ENCODE results near the gene PEAR1. TPM values are rescaled to one million over a fixed set of nuclear protein-coding genes. Genes with fewer than 3 reads are reported as not detected.

The PEAR1 gene
- total RNA-seq, 3 donors from 2014 or later (not counting 1 experiment from before 2014, with no cell fraction given): 0.52 to 1.4 (median 0.80) TPM

DNA sequence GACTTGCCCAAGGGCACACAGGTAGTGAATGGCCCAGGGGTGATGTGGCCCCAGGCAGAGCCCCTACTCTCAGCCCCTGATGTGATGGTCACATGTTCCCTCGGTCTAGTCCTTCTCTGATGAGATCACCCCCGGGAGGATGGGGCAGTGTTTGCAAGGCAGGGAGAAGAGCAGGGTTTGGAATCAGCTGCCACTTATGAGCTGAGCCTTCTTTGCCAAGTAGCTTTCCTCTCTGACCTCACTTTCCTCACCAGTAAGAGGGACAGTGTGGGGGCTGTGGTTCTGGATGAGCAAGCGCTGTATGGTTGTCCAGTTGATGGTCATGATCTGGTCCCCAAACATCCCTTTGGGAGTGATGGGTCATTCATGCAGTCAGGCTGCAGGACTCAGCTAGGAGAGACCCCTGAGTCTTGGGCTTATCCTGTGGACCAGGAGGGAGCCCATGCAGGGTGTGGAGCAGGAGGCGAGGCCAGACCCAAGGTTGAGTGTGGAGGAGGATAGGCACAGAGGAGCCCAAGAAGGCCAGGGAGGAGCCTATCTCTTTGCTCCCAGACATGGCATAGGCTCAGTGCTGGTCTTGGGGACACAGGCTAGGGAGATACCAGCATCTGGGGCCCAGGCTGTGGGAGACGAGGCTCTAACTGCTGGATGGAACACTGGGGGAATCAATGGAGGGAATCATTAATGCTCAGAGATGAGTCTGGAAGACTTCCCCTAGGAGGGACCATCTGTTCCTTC is 15.9 kb upstream of the PEAR1 start:
- DNase-seq: no peak
- no peaks in the 10 kb centered on the region for H3K9me3 Mint-ChIP-seq
- Histone ChIP-seq H3K4me1 (ENCODE audit: control insufficient read depth, insufficient read depth, low read length) (no peaks in the 10 kb centered on the region), H3K4me3 (ENCODE audit: low read length) (no peak overlapping the region), H3K27ac (ENCODE audit: low read length) (no peak overlapping the region), H3K27me3 (ENCODE audit: control insufficient read depth, insufficient read depth, low read length) (no peaks in the 10 kb centered on the region), H3K9me3 (ENCODE audit: control insufficient read depth, insufficient read depth, low read length) (no peaks in the 10 kb centered on the region), H3K36me3 (ENCODE audit: control insufficient read depth, insufficient read depth, low read length) (no peaks in the 10 kb centered on the region)
- intact Hi-C loops (cut with micrococcal nuclease): no loop called here
- TF ChIP-seq, protein P1, sequence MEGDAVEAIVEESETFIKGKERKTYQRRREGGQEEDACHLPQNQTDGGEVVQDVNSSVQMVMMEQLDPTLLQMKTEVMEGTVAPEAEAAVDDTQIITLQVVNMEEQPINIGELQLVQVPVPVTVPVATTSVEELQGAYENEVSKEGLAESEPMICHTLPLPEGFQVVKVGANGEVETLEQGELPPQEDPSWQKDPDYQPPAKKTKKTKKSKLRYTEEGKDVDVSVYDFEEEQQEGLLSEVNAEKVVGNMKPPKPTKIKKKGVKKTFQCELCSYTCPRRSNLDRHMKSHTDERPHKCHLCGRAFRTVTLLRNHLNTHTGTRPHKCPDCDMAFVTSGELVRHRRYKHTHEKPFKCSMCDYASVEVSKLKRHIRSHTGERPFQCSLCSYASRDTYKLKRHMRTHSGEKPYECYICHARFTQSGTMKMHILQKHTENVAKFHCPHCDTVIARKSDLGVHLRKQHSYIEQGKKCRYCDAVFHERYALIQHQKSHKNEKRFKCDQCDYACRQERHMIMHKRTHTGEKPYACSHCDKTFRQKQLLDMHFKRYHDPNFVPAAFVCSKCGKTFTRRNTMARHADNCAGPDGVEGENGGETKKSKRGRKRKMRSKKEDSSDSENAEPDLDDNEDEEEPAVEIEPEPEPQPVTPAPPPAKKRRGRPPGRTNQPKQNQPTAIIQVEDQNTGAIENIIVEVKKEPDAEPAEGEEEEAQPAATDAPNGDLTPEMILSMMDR (IDR thresholded peaks at IDR 0.05): no peak
- ATAC-seq: no peak
- H3K27me3 Mint-ChIP-seq (ENCODE audit: low read depth in 2 of 2): peaks cover 21 to 22% of the 10 kb centered on the region in 2 donors
- no peak overlapping the region for H3K4me3 Mint-ChIP-seq
- H3K27ac Mint-ChIP-seq: no peak overlapping the region
- H3K4me1 Mint-ChIP-seq: no peaks in the 10 kb centered on the region
- no peaks in the 10 kb centered on the region for H3K36me3 Mint-ChIP-seq
- 81% methylated on average over 5 of the region's 5 CpGs for WGBS (ENCODE audit: insufficient coverage)

DNA sequence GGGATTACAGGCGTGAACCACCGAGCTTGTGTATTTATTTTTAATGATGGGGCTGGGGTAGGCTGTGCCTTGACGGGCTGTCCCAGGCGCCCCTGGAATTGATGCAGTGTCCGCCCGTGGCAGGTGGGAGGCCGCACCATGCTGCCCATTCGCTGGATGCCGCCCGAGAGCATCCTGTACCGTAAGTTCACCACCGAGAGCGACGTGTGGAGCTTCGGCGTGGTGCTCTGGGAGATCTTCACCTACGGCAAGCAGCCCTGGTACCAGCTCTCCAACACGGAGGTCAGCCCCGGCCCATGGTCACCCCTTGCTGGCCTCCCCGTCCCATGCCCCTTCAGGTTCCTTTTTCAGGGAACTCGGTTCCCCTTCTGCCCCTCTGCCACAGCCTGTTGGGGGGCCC is 13.6 kb upstream of the PEAR1 start:
- Mint-ChIP-seq H3K4me1 (no peaks in the 10 kb centered on the region), H3K9me3 (no peaks in the 10 kb centered on the region), H3K36me3 (no peaks in the 10 kb centered on the region), H3K27ac (no peak overlapping the region), H3K4me3 (no peak overlapping the region), H3K27me3 (ENCODE audit: low read depth in 2 of 2) (peaks cover 14 to 32% of the 10 kb centered on the region in 2 donors)
- ATAC-seq (no peak), DNase-seq (no peak)
- H3K27me3 ChIP-seq (ENCODE audit: control insufficient read depth, insufficient read depth, low read length): peaks cover 3% of the 10 kb centered on the region
- no peaks in the 10 kb centered on the region for H3K9me3 ChIP-seq (ENCODE audit: control insufficient read depth, insufficient read depth, low read length)
- no peaks in the 10 kb centered on the region for H3K36me3 ChIP-seq (ENCODE audit: control insufficient read depth, insufficient read depth, low read length)
- intact Hi-C loops (cut with micrococcal nuclease): no loop called here
- WGBS (ENCODE audit: insufficient coverage): 89% methylated on average over 21 of the region's 21 CpGs
- H3K4me1 ChIP-seq (ENCODE audit: control insufficient read depth, insufficient read depth, low read length): no peaks in the 10 kb centered on the region
- TF ChIP-seq, protein P1 (IDR thresholded peaks at IDR 0.05): no peak
- H3K27ac ChIP-seq (ENCODE audit: low read length): no peak overlapping the region
- H3K4me3 ChIP-seq (ENCODE audit: low read length): no peak overlapping the region

DNA sequence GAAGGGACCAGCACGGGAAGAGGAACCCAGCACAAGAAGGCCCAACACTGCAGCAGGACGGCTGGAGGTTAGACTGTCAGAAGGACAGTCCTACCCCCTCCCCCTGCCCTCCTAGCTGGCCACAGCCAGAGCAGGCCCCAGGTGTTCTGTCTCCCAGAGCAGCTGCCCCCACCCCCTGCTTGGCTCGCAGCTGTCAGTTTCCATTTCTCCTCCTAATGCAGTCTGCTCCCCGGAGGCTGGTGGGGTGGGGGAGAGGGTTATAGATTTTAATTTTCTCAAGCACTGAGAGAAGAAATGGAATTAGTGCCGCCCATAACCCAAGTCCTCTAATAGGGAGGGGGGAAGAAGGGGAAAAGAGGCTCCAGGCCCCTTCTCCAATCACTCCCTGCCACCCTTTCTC is 13.0 kb upstream of the PEAR1 start:
- Mint-ChIP-seq H3K27me3 (ENCODE audit: low read depth in 2 of 2) (peaks cover 14 to 30% of the 10 kb centered on the region in 2 donors), H3K9me3 (no peaks in the 10 kb centered on the region), H3K4me3 (no peak overlapping the region), H3K27ac (no peak overlapping the region), H3K4me1 (no peaks in the 10 kb centered on the region), H3K36me3 (no peaks in the 10 kb centered on the region)
- Histone ChIP-seq H3K4me1 (ENCODE audit: control insufficient read depth, insufficient read depth, low read length) (no peaks in the 10 kb centered on the region), H3K4me3 (ENCODE audit: low read length) (no peak overlapping the region), H3K9me3 (ENCODE audit: control insufficient read depth, insufficient read depth, low read length) (no peaks in the 10 kb centered on the region), H3K36me3 (ENCODE audit: control insufficient read depth, insufficient read depth, low read length) (no peaks in the 10 kb centered on the region), H3K27ac (ENCODE audit: low read length) (no peak overlapping the region), H3K27me3 (ENCODE audit: control insufficient read depth, insufficient read depth, low read length) (peaks cover 3% of the 10 kb centered on the region)
- no peak for ATAC-seq
- WGBS (ENCODE audit: insufficient coverage): 75% methylated on average over 3 of the region's 5 CpGs
- intact Hi-C loops (cut with micrococcal nuclease): no loop called here
- TF ChIP-seq, protein P1 (IDR thresholded peaks at IDR 0.05): no peak
- no peak for DNase-seq

DNA sequence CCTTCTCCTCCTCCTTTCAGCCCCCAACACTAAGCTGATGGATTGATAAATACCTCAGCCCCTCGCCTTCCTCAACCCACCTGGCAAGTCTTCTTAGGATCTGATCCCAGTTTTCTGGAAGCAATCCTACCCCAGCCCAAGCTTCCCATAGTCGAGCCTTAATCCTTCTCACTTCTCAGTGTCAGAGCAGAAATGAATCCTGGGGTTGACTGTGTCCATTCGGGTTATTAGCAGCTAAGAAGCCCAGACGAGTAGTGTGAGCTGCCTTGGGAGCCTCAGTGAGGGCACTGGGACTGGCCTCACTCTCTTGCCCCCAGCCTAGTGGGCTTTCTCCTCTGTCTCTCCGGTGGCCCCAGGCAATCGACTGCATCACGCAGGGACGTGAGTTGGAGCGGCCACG is 12.4 kb upstream of the PEAR1 start:
- Histone ChIP-seq H3K4me1 (ENCODE audit: control insufficient read depth, insufficient read depth, low read length) (no peaks in the 10 kb centered on the region), H3K27ac (ENCODE audit: low read length) (no peak overlapping the region), H3K36me3 (ENCODE audit: control insufficient read depth, insufficient read depth, low read length) (no peaks in the 10 kb centered on the region), H3K4me3 (ENCODE audit: low read length) (no peak overlapping the region), H3K27me3 (ENCODE audit: control insufficient read depth, insufficient read depth, low read length) (peaks cover 3% of the 10 kb centered on the region), H3K9me3 (ENCODE audit: control insufficient read depth, insufficient read depth, low read length) (no peaks in the 10 kb centered on the region)
- TF ChIP-seq, protein P1 (IDR thresholded peaks at IDR 0.05): no peak
- ATAC-seq (no peak), DNase-seq (no peak)
- no peaks in the 10 kb centered on the region for H3K36me3 Mint-ChIP-seq
- no peaks in the 10 kb centered on the region for H3K4me1 Mint-ChIP-seq
- peaks cover 16 to 30% of the 10 kb centered on the region in 2 donors for H3K27me3 Mint-ChIP-seq (ENCODE audit: low read depth in 2 of 2)
- H3K27ac Mint-ChIP-seq: no peak overlapping the region
- 78% methylated on average over 10 of the region's 10 CpGs for WGBS (ENCODE audit: insufficient coverage)
- no peaks in the 10 kb centered on the region for H3K9me3 Mint-ChIP-seq
- H3K4me3 Mint-ChIP-seq: no peak overlapping the region
- intact Hi-C loops (cut with micrococcal nuclease): no loop called here
